ENCODE results near the gene RAP2C.
A peak's percentile ranks its signal among the peaks of the same experiment; 100 is the strongest.

The RAP2C gene

GRCh38 chrX:132216283-132216682 lies 3.0 kb downstream of the RAP2C start:
- H3K9me3 ChIP-seq (ENCODE audit: control insufficient read depth, insufficient read depth, low read depth, low read length): no peaks in the 10 kb centered on the region
- ChIA-PET CTCF (interaction anchor here (0.7 to 1.8 kb wide), 3 partner anchors 17 to 375 kb away, joined by 3 to 5 read pairs (median 3); no protein-coding TSS in a partner anchor), POLR2A (no interaction called here)
- peak overlapping the region; percentile 95; the same call in 1 of the 2 replicates for H3K27ac ChIP-seq (ENCODE audit: extremely low read depth, low read depth, low read length)
- H3K4me1 ChIP-seq (ENCODE audit: control insufficient read depth, insufficient read depth, low read length): peaks cover 3% of the 10 kb centered on the region; the same call in 1 of the 2 replicates
- peak overlapping the region; percentile 70 for H3K4me3 ChIP-seq (ENCODE audit: low read depth, low read length)
- peaks cover 15 to 29% of the 10 kb centered on the region in 2 experiments; a peak in 2 of 3 replicates for H3K36me3 ChIP-seq (ENCODE audit: control insufficient read depth in 2 of 2, insufficient read depth in 1 of 2, low read length in 2 of 2)
- TF ChIP-seq HOXA7 (CRISPR knock-in tag; IDR thresholded peaks at IDR 0.05; ENCODE audit: borderline replicate concordance) (no peak), PRDM6 (tag by site-specific recombination; IDR thresholded peaks at IDR 0.05) (peak; percentile 63), ZSCAN5A (tag by site-specific recombination; IDR thresholded peaks at IDR 0.05) (no peak), INSM2 (tag by site-specific recombination; IDR thresholded peaks at IDR 0.05) (no peak), ZNF138 (tag by site-specific recombination; IDR thresholded peaks at IDR 0.05; ENCODE audit: borderline replicate concordance) (no peak), ZNF660 (tag by site-specific recombination; IDR thresholded peaks at IDR 0.05) (no peak), ZNF366 (tag by site-specific recombination; conservative IDR thresholded peaks at IDR 0.05) (0 out of 2 replicates have a peak, but pooled peaks have one; percentile 15), ZNF747 (tag by site-specific recombination; IDR thresholded peaks at IDR 0.05) (no peak), ZNF776 (tag by site-specific recombination; IDR thresholded peaks at IDR 0.05; ENCODE audit: borderline replicate concordance) (no peak), ZSCAN23 (tag by site-specific recombination; IDR thresholded peaks at IDR 0.05) (no peak), WT1 (tag by site-specific recombination; IDR thresholded peaks at IDR 0.05) (no peak), ZNF830 (tag by site-specific recombination; IDR thresholded peaks at IDR 0.05; ENCODE audit: low read depth) (no peak)

- H3K27ac ChIP-seq (ENCODE audit: extremely low read depth, low read depth, low read length): no peak overlapping the region
- ChIA-PET POLR2A (no interaction called here), CTCF (interaction anchor here (0.6 kb wide), 2 partner anchors 98 to 373 kb away, joined by 3 to 5 read pairs; no protein-coding TSS in a partner anchor)
- H3K36me3 ChIP-seq (ENCODE audit: control insufficient read depth in 2 of 2, insufficient read depth in 1 of 2, low read length in 2 of 2): peaks cover 15 to 33% of the 10 kb centered on the region in 2 experiments; a peak in 2 of 3 replicates
- H3K4me1 ChIP-seq (ENCODE audit: control insufficient read depth, insufficient read depth, low read length): peaks cover 3% of the 10 kb centered on the region; the same call in 1 of the 2 replicates
- no peak overlapping the region for H3K4me3 ChIP-seq (ENCODE audit: low read depth, low read length)
- TF ChIP-seq SCRT2 (tag by site-specific recombination; IDR thresholded peaks at IDR 0.05) (peak; percentile 45; the same call in 1 of the 2 replicates), ZNF248 (tag by site-specific recombination; IDR thresholded peaks at IDR 0.05) (no peak), ZNF157 (tag by site-specific recombination; IDR thresholded peaks at IDR 0.05) (no peak)
- no peaks in the 10 kb centered on the region for H3K9me3 ChIP-seq (ENCODE audit: control insufficient read depth, insufficient read depth, low read depth, low read length)
Observed at GRCh38 chrX:132214518-132214917, 4.7 kb downstream of the RAP2C start.

- CTCF ChIA-PET: interaction anchor here (0.7 to 3.8 kb wide), 2 partner anchors 10 to 117 kb away, joined by 3 to 16 read pairs; partner anchors contain the start of gene RAP2C
- Histone ChIP-seq H3K36me3 (ENCODE audit: control insufficient read depth in 2 of 2, insufficient read depth in 1 of 2, low read length in 2 of 2) (peaks cover 27 to 40% of the 10 kb centered on the region in 2 experiments; a peak in 2 of 3 replicates), H3K4me1 (ENCODE audit: control insufficient read depth, insufficient read depth, low read length) (no peaks in the 10 kb centered on the region), H3K27ac (ENCODE audit: extremely low read depth, low read depth, low read length) (no peak overlapping the region), H3K9me3 (ENCODE audit: control insufficient read depth, insufficient read depth, low read depth, low read length) (no peaks in the 10 kb centered on the region), H3K4me3 (ENCODE audit: low read depth, low read length) (no peak overlapping the region)
- POLR2A ChIA-PET: no interaction called here
- TF ChIP-seq ZEB2 (tag by site-specific recombination; IDR thresholded peaks at IDR 0.05) (0 out of 2 replicates have a peak, but pooled peaks have one; percentile 20), PRDM6 (tag by site-specific recombination; IDR thresholded peaks at IDR 0.05) (peak; percentile 84), PRDM10 (tag by site-specific recombination; IDR thresholded peaks at IDR 0.05) (peak; percentile 60), ZNF398 (tag by site-specific recombination; IDR thresholded peaks at IDR 0.05) (peak; percentile 24; the same call in 1 of the 2 replicates)
Observed at GRCh38 chrX:132209527-132209926, 9.7 kb downstream of the RAP2C start.

Measured in HEK293 (cell line).